ENCODE measurements around the gene FLOT2.

- TF ChIP-seq POLR2A (IDR thresholded peaks at IDR 0.05) (no peak), CTCF (IDR thresholded peaks at IDR 0.05) (no peak)
Observed at GRCh38 chr17:28895794-28896447, 1.6 kb downstream of the FLOT2 start.

Data from uterus (tissue), 2 donors.